Neural cell (in vitro differentiated cells): ENCODE measurements around the gene ADORA1. TPM values are rescaled to one million over a fixed set of nuclear protein-coding genes. Genes with fewer than 3 reads are reported as not detected.

Experiments
- H2AFZ ChIP-seq: fragments of 200-600, 300-800 bp; sonication (generic), shearing (Covaris generic); 2 replicates; pipeline ENCODE4 v1.6.0; 2014; ENCODE audit warnings: low read depth, mild to moderate bottlenecking, antibody characterized with exemption, low read length, moderate library complexity
- H3F3A ChIP-seq: fragments of 200-600 bp; shearing (Covaris generic); 2 replicates; pipeline ENCODE4 v1.6.1; 2016; ENCODE audit warnings: mild to moderate bottlenecking, moderate library complexity, mixed read lengths, antibody characterized with exemption, low read length; ENCODE audit not compliant: insufficient read depth, poor library complexity, severe bottlenecking
- H3K27ac ChIP-seq: fragments of 200-600, 300-800 bp; sonication (generic), shearing (Covaris generic); 2 replicates; pipeline ENCODE4 v1.5.1; 2014; ENCODE audit warnings: mild to moderate bottlenecking, low read length, moderate library complexity
- H3K27me3 ChIP-seq: fragments of 300-800, 200-600 bp; sonication (generic), shearing (Covaris generic); 2 replicates; pipeline ENCODE4 v1.6.0; 2014; ENCODE audit warnings: mild to moderate bottlenecking, low read depth, low read length, moderate library complexity; ENCODE audit not compliant: insufficient read depth
- H3K36me3 ChIP-seq: fragments of 300-800, 200-600 bp; sonication (generic), shearing (Covaris generic); 2 replicates; pipeline ENCODE4 v1.5.1; 2014; ENCODE audit warnings: mild to moderate bottlenecking, antibody characterized with exemption, low read length, moderate library complexity; ENCODE audit not compliant: insufficient read depth
- H3K4me2 ChIP-seq: fragments of 300-800, 200-600 bp; sonication (generic), shearing (Covaris generic); 2 replicates; pipeline ENCODE4 v1.6.0; 2014; ENCODE audit warnings: mild to moderate bottlenecking, low read length
- H3K4me3 ChIP-seq: fragments of 300-800, 200-600 bp; sonication (generic), shearing (Covaris generic); 2 replicates; pipeline ENCODE4 v1.5.1; 2014; ENCODE audit warnings: mild to moderate bottlenecking, low read length, moderate library complexity
- H3K79me2 ChIP-seq: fragments of 200-600 bp; shearing (Covaris generic); replicated peaks from 2 replicates; pipeline ENCODE4 v1.6.0; 2014; ENCODE audit warnings: mild to moderate bottlenecking, low read length, moderate library complexity; ENCODE audit not compliant: insufficient read depth
- H3K9ac ChIP-seq: fragments of 300-800, 200-600 bp; sonication (generic), shearing (Covaris generic); 2 replicates; pipeline ENCODE4 v1.6.1; 2016; ENCODE audit warnings: mild to moderate bottlenecking, low read length, mixed read lengths
- H3K9me2 ChIP-seq: fragments of 200-600 bp; shearing (Covaris generic); 2 replicates; pipeline ENCODE4 v1.6.1; 2016; ENCODE audit warnings: mild to moderate bottlenecking, low read length, mixed read lengths; ENCODE audit not compliant: insufficient read depth
- H3K9me3 ChIP-seq: fragments of 200-600, 300-800 bp; sonication (generic), shearing (Covaris generic); 2 replicates; pipeline ENCODE4 v1.6.1; 2016; ENCODE audit warnings: mild to moderate bottlenecking, mixed run types, low read length, moderate library complexity, mixed read lengths
- H4K20me1 ChIP-seq: fragments of 200-600 bp; shearing (Covaris generic); 2 replicates; pipeline ENCODE4 v1.6.1; 2016; ENCODE audit warnings: mild to moderate bottlenecking, mixed run types; ENCODE audit not compliant: insufficient read depth
- EP300 ChIP-seq: fragments of 450-650 bp; conservative IDR thresholded peaks from 2 replicates; pipeline ENCODE4 v1.6.1; 2014; ENCODE audit warnings: antibody characterized with exemption, mild to moderate bottlenecking, moderate library complexity; ENCODE audit not compliant: poor library complexity, severe bottlenecking
- EZH2 ChIP-seq: fragments of 200-600, 300-800 bp; shearing (Covaris generic), sonication (generic); IDR thresholded peaks from 2 replicates; pipeline ENCODE4 v1.6.1; 2014; ENCODE audit warnings: antibody characterized with exemption, low read length, borderline replicate concordance, mild to moderate bottlenecking; ENCODE audit not compliant: insufficient read depth, poor library complexity, severe bottlenecking
- MXI1 ChIP-seq: fragments of 450-650 bp; conservative IDR thresholded peaks from 2 replicates; pipeline ENCODE4 v1.6.1; 2014; ENCODE audit warnings: antibody characterized with exemption, mild to moderate bottlenecking; ENCODE audit not compliant: poor library complexity, severe bottlenecking
- POLR2AphosphoS5 ChIP-seq: IDR thresholded peaks from 2 replicates; pipeline ENCODE4 v1.6.1; 2012
- RAD21 ChIP-seq: fragments of 450-650 bp; conservative IDR thresholded peaks from 2 replicates; pipeline ENCODE4 v1.6.1; 2014; ENCODE audit warnings: antibody characterized with exemption, mild to moderate bottlenecking, moderate library complexity
- SMC3 ChIP-seq: fragments of 450-650 bp; conservative IDR thresholded peaks from 2 replicates; pipeline ENCODE4 v1.6.1; 2014; ENCODE audit warnings: antibody characterized with exemption, mild to moderate bottlenecking, moderate library complexity; ENCODE audit not compliant: poor library complexity
- TAF1 ChIP-seq: IDR thresholded peaks from 2 replicates; pipeline ENCODE4 v1.6.1; 2012; ENCODE audit warnings: low read depth
- polyA plus RNA-seq: library from polyadenylated mRNA; depleted of rRNA; stranded (reverse); fragments of >200 nt; gene quantifications from 2 replicates; pipeline ENCODE4 v1.2.3, GENCODE V29; 2014
- TF ChIP-seq, protein P1 (sequence below): fragments of 450-650 bp; IDR thresholded peaks from 2 replicates; pipeline ENCODE4 v1.5.1; 2014; ENCODE audit warnings: antibody characterized with exemption, mild to moderate bottlenecking, moderate library complexity; ENCODE audit not compliant: poor library complexity, severe bottlenecking
- TF ChIP-seq, protein P2 (sequence below): IDR thresholded peaks from 2 replicates; pipeline ENCODE4 v1.6.1; 2012; ENCODE audit warnings: borderline replicate concordance

The ADORA1 gene
- polyA plus RNA-seq, 1 donor from 2014 or later = 7.2 TPM

- no peak overlapping the region for H3K9ac ChIP-seq
- no peak overlapping the region for H3K4me3 ChIP-seq
- no peaks in the 10 kb centered on the region for H3K9me3 ChIP-seq
- no peaks in the 10 kb centered on the region for H3K36me3 ChIP-seq
- H2AFZ ChIP-seq = no peak overlapping the region
- TF ChIP-seq, protein P1, sequence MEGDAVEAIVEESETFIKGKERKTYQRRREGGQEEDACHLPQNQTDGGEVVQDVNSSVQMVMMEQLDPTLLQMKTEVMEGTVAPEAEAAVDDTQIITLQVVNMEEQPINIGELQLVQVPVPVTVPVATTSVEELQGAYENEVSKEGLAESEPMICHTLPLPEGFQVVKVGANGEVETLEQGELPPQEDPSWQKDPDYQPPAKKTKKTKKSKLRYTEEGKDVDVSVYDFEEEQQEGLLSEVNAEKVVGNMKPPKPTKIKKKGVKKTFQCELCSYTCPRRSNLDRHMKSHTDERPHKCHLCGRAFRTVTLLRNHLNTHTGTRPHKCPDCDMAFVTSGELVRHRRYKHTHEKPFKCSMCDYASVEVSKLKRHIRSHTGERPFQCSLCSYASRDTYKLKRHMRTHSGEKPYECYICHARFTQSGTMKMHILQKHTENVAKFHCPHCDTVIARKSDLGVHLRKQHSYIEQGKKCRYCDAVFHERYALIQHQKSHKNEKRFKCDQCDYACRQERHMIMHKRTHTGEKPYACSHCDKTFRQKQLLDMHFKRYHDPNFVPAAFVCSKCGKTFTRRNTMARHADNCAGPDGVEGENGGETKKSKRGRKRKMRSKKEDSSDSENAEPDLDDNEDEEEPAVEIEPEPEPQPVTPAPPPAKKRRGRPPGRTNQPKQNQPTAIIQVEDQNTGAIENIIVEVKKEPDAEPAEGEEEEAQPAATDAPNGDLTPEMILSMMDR = no peak
- TF ChIP-seq TAF1 (no peak), POLR2AphosphoS5 (no peak), MXI1 (no peak), EZH2 (no peak), RAD21 (no peak), EP300 (no peak), SMC3 (no peak)
- TF ChIP-seq, protein P2, sequence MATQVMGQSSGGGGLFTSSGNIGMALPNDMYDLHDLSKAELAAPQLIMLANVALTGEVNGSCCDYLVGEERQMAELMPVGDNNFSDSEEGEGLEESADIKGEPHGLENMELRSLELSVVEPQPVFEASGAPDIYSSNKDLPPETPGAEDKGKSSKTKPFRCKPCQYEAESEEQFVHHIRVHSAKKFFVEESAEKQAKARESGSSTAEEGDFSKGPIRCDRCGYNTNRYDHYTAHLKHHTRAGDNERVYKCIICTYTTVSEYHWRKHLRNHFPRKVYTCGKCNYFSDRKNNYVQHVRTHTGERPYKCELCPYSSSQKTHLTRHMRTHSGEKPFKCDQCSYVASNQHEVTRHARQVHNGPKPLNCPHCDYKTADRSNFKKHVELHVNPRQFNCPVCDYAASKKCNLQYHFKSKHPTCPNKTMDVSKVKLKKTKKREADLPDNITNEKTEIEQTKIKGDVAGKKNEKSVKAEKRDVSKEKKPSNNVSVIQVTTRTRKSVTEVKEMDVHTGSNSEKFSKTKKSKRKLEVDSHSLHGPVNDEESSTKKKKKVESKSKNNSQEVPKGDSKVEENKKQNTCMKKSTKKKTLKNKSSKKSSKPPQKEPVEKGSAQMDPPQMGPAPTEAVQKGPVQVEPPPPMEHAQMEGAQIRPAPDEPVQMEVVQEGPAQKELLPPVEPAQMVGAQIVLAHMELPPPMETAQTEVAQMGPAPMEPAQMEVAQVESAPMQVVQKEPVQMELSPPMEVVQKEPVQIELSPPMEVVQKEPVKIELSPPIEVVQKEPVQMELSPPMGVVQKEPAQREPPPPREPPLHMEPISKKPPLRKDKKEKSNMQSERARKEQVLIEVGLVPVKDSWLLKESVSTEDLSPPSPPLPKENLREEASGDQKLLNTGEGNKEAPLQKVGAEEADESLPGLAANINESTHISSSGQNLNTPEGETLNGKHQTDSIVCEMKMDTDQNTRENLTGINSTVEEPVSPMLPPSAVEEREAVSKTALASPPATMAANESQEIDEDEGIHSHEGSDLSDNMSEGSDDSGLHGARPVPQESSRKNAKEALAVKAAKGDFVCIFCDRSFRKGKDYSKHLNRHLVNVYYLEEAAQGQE = no peak
- H3K79me2 ChIP-seq = no peaks in the 10 kb centered on the region
- H3K9me2 ChIP-seq = no peaks in the 10 kb centered on the region
- no peak overlapping the region for H3K4me2 ChIP-seq
- H3K27me3 ChIP-seq = peaks cover 11% of the 10 kb centered on the region
- H3F3A ChIP-seq = no peaks in the 10 kb centered on the region
- H4K20me1 ChIP-seq = no peaks in the 10 kb centered on the region
- no peak overlapping the region for H3K27ac ChIP-seq
These were observed 15.1 kb upstream of the ADORA1 start for GRCh38 chr1:203112475-203112874.

DNA sequence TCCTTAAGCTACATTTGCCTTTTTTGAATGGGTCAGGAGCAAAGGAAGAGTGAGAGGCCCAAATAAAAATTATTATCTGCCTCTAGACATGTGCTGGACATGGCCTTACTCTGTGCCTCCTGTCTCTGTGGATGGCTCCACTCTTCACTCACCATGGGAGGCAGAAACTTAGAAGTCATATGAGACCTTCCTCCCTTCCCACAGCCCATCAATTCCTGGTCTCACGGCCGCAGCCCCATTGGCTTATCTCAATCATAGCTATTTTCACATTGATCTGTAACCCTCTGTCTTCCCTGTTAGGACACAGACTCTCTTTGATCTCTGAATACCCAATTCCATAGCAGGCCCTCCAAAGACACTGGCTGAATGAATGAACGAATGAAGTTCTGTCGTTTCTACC is 14.2 kb upstream of the ADORA1 start:
- Histone ChIP-seq H3K79me2 (no peaks in the 10 kb centered on the region), H3K9ac (no peak overlapping the region), H3K27me3 (peaks cover 18% of the 10 kb centered on the region), H3K27ac (no peak overlapping the region), H3K9me2 (no peaks in the 10 kb centered on the region), H4K20me1 (no peaks in the 10 kb centered on the region), H3K4me3 (no peak overlapping the region), H3K36me3 (no peaks in the 10 kb centered on the region), H3K4me2 (no peak overlapping the region), H3K9me3 (no peaks in the 10 kb centered on the region), H2AFZ (no peak overlapping the region), H3F3A (no peaks in the 10 kb centered on the region)
- no peak for TF ChIP-seq MXI1
- TF ChIP-seq EZH2 = no peak
- TF ChIP-seq, protein P2 = no peak
- no peak for TF ChIP-seq RAD21
- no peak for TF ChIP-seq SMC3
- no peak for TF ChIP-seq TAF1
- TF ChIP-seq, protein P1 = no peak
- TF ChIP-seq POLR2AphosphoS5 = no peak
- no peak for TF ChIP-seq EP300
